Nephron (organoid): Measurements from ENCODE around the gene PWWP2A.

Source experiments
- H3K27ac Mint-ChIP-seq, 3 experiments: 2 replicates each; pipeline ENCODE4 v1.8.0; 2020; ENCODE audit warnings: mixed read lengths in 3 of 3, mild to moderate bottlenecking in 2 of 3, moderate library complexity in 1 of 3
- H3K27me3 Mint-ChIP-seq: 2 replicates; pipeline ENCODE4 v1.8.0; 2021; ENCODE audit warnings: low read depth, mild to moderate bottlenecking, moderate library complexity, mixed read lengths
- H3K36me3 Mint-ChIP-seq: 2 replicates; pipeline ENCODE4 v1.8.0; 2020; ENCODE audit warnings: low read depth, mixed read lengths
- H3K4me1 Mint-ChIP-seq: 2 replicates; pipeline ENCODE4 v1.8.0; 2020; ENCODE audit warnings: mixed read lengths
- H3K4me3 Mint-ChIP-seq, 3 experiments: 2 replicates each; pipeline ENCODE4 v1.8.0; 2020; ENCODE audit warnings: mild to moderate bottlenecking in 3 of 3, mixed read lengths in 3 of 3, moderate library complexity in 2 of 3
- H3K9me3 Mint-ChIP-seq: 2 replicates; pipeline ENCODE4 v1.8.0; 2020; ENCODE audit warnings: mixed read lengths
- CTCF ChIP-seq, 3 experiments: fragments of 200-600 bp; sonication (generic); IDR thresholded peaks; one replicate each; pipeline ENCODE4 v1.5.0; 2021; ENCODE audit warnings: antibody characterized with exemption in 3 of 3; ENCODE audit not compliant: unreplicated experiment in 3 of 3

The PWWP2A gene

GRCh38 chr5:160119142-160119904, at the start of gene PWWP2A:
PWWP2A (minus strand) TSS chr5:160119450; CDS start chr5:160119388, 62 bp downstream.
- no peaks in the 10 kb centered on the region for H3K9me3 Mint-ChIP-seq
- peaks cover 9% of the 10 kb centered on the region for H3K4me1 Mint-ChIP-seq
- TF ChIP-seq CTCF (IDR thresholded peaks at IDR 0.05; ENCODE audit: unreplicated experiment in 3 of 3): peak in 1 of 3 experiments; percentile 28
- peak within 1 kb of the TSS; percentile 88 to 94 (median 90) for H3K4me3 Mint-ChIP-seq
- peaks cover 23% of the 10 kb centered on the region for H3K36me3 Mint-ChIP-seq
- peaks cover 10% of the 10 kb centered on the region for H3K27me3 Mint-ChIP-seq
- H3K27ac Mint-ChIP-seq: peak within 1 kb of the TSS; percentile 68 to 94 (median 90)

DNA sequence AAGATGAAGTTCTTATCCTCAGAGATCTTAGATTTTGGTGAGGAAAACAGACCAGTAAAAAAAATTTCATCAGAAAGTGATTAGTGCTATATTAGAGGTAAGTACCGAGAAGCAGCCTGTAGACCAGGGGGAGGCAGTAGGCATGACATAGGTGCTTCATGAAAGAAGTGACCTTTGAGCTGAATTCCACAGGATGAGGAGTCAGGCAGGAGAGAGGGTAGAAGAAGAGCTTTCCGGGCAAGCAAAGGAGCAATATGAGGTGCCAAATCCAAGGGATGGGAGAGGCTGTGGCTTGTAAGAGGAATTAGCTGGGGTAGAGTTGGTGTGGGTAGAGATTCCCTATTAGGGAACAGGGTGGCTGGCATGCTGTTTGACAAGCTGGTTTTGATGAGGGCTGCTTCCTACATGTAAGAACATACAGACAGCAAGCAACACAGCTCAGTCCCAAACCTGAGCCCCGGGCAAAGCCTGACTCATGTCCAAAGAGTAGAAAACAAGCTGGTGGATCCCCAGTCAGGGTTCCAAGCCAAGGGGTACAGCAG, 48.4 kb upstream of the PWWP2A start:
- peaks cover 4% of the 10 kb centered on the region for H3K27me3 Mint-ChIP-seq

DNA sequence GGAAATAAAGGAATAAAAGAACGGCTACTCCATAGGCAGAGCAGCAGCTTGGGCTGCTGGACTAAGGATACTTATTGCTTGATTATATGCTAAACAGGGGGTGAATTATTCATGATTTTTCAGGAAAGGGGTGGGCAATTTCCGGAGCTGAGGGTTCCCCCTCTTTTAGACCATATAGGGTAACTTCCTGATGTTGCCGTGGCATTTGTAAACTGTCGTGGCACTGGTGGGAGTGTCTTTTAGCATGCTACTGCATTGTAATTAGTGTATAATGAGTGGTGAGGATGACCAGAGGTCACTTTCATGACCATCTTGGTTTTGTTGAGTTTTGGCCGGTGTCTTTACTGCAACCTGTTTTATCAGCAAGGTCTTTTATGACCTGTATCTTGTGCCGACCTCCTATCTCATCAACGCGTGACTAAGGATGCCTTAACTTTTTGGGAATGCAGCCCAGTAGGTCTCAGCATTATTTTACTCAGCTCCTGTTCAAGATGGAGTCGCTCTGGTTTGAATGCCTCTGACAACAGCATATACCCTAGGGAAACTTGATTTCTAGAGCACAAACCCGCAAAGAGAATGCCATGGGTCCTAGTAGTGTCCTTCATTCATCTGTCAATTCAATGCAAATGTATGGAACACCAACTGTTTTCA, 47.8 kb upstream of the PWWP2A start:
- Mint-ChIP-seq H3K27me3 (peaks cover 4% of the 10 kb centered on the region), H3K9me3 (no peaks in the 10 kb centered on the region), H3K4me1 (peaks cover 45% of the 10 kb centered on the region), H3K36me3 (no peaks in the 10 kb centered on the region), H3K4me3 (no peak overlapping the region), H3K27ac (peak overlapping the region in 1 of 3 experiments; percentile 93)
- no peak for TF ChIP-seq CTCF (IDR thresholded peaks at IDR 0.05; ENCODE audit: unreplicated experiment in 3 of 3)

More for the DNA sequence above, 48.4 kb upstream of the PWWP2A start:
- Mint-ChIP-seq H3K36me3 (no peaks in the 10 kb centered on the region), H3K9me3 (no peaks in the 10 kb centered on the region), H3K4me1 (peaks cover 46% of the 10 kb centered on the region), H3K27ac (no peak overlapping the region), H3K4me3 (no peak overlapping the region)
- TF ChIP-seq CTCF (IDR thresholded peaks at IDR 0.05; ENCODE audit: unreplicated experiment in 3 of 3): no peak

GRCh38 chr5:160166069-160166972, 47.1 kb upstream of the PWWP2A start:
- H3K27me3 Mint-ChIP-seq: peaks cover 4% of the 10 kb centered on the region
- H3K27ac Mint-ChIP-seq: peak overlapping the region; percentile 27 to 96 (median 93)
- peak overlapping the region in 1 of 3 experiments; percentile 24 for H3K4me3 Mint-ChIP-seq
- TF ChIP-seq CTCF (IDR thresholded peaks at IDR 0.05; ENCODE audit: unreplicated experiment in 3 of 3): no peak
- no peaks in the 10 kb centered on the region for H3K9me3 Mint-ChIP-seq
- no peaks in the 10 kb centered on the region for H3K36me3 Mint-ChIP-seq
- H3K4me1 Mint-ChIP-seq: peaks cover 42% of the 10 kb centered on the region

DNA sequence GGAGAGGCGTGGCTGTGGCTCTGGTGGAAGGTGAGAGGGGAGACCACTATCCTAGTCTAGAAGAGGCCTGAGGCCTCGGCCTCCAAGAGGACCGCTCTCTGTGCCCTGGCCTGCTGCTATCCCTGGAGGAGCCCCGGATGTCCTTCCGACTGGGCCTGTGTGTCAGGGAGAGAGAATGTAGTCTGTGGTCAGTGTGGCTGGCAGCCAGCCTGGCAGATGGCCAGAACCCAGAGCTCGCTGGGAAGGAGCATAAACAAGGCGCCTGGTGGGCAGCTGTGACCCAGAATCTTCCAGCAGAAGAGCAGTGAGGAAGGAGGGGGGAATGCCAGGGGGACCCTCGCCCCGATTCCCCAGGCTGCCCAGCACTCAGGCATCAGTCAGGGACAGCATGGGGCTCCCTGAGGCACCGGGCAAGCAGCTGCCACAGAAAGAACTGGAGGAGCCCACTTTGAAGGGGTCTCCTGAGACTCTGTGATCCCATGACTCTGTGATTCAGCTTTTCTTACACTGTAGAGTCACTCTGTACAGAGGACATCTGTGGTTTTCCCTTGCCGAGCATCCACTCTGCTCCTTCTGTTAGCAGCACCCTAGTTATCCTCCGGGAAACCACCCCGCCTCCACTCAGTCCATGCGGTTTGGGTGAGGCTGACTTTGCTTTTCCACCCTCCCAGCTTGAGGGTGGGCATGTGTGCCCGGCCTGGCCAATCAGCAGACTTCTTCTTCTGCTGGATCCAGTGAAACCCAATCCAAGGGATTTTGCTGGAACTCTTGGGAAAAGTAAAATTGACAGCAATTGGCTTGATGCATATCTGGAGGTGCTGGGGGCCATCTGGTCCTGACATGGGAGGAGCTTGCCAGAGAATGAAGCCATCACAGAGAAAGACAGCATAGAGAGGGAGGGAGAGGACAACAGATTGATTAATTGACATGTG, 46.2 kb upstream of the PWWP2A start:
- Mint-ChIP-seq H3K9me3 (no peaks in the 10 kb centered on the region), H3K27ac (peak overlapping the region; percentile 31 to 96 (median 93)), H3K4me1 (peaks cover 48% of the 10 kb centered on the region), H3K36me3 (no peaks in the 10 kb centered on the region), H3K4me3 (peak overlapping the region in 1 of 3 experiments; percentile 24), H3K27me3 (peaks cover 4% of the 10 kb centered on the region)
- no peak for TF ChIP-seq CTCF (IDR thresholded peaks at IDR 0.05; ENCODE audit: unreplicated experiment in 3 of 3)
